NCI-H1092 (cell line): ENCODE results near the gene KLK14.

Experiments
- DNase-seq: peaks from one replicate; lab custom pipeline; 2025; lab: John Stamatoyannopoulos, UW

KLK14 gene

DNA sequence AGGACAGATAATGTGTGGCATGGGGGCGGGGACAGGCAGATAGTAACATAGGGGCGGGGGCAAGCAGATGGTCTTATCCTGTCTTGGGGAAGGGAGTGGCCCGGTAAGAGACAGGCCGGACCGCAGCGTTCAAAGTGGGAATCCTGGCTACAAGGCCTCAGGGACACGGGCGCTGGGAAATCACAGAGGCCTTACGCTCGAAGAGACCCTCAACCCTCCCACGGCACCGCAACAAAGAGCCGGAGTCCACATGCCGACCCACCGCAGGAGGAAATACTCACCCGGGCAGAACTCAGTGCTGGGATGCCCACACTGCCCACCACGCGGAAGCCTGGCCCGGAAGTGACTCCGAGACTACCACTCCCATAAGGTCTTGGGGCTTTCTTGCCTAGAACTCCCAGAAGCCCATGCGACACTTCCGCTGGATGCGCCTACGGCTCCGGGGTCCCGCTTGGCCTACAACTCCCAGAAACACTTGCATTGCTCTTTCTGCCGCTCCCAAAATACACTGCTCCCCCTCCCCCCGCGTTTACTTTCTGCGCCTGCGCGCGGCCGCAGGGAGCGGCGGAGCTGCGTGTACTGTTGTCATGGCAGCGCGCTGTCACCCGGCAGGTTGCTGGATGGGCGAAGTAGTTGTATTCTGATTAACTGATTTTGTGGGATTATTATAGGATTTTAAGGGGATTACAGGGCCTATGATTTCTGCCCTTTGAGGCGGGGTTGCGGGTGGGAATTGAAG, 25.5 kb upstream of the KLK14 start, which contains the start of gene CTU1:
CTU1 (minus strand) TSS at position 344 of the 739 bp plus-strand sequence. CDS start 3,840 bp downstream, outside the sequence.
- DNase-seq = peak; percentile 95

- no peak for DNase-seq
Observed at GRCh38 chr19:51107406-51108065, 24.8 kb upstream of the KLK14 start.

- DNase-seq = no peak
Observed at GRCh38 chr19:51103926-51104341, 21.2 kb upstream of the KLK14 start.

GRCh38 chr19:51102991-51103390, 20.3 kb upstream of the KLK14 start:
- no peak for DNase-seq

GRCh38 chr19:51101171-51101865, 18.6 kb upstream of the KLK14 start:
- no peak for DNase-seq

DNA sequence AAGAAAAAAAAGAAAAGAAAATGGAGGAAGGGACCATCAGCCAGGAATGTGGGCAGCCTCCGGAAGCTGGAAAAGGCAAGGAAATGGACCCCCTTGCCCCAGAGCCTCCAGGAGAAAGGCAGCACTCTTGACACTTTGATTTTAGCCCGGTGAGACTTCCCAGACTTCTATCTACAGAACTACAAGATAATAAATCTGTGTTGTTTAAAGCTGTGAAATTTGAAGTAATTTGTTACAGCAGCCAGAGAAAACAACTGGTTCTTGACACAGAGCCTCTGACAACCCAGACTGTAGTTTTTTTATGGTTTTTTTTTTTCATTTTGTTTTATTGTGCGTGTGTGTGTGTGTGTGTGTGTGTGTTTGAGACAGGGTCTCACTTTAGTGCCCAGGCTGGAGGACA, 17.9 kb upstream of the KLK14 start:
- DNase-seq = no peak

DNA sequence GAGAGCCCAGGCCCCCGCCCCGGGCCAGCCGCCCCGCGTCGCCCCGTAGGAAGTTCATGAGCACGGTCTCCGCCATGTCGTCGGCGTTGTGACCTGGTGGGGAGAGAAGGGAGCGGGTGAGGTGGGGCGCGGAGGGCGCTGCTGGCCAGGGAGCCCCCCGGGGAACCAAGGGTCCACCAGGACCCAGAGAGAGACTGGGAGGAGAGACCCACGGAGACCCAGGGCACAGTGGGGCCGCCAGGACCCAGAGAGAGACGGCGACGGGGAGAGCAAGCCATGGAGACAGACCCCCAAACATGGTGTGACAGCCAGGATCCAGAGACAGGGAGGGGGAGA, 16.3 kb upstream of the KLK14 start:
- DNase-seq = no peak

DNA sequence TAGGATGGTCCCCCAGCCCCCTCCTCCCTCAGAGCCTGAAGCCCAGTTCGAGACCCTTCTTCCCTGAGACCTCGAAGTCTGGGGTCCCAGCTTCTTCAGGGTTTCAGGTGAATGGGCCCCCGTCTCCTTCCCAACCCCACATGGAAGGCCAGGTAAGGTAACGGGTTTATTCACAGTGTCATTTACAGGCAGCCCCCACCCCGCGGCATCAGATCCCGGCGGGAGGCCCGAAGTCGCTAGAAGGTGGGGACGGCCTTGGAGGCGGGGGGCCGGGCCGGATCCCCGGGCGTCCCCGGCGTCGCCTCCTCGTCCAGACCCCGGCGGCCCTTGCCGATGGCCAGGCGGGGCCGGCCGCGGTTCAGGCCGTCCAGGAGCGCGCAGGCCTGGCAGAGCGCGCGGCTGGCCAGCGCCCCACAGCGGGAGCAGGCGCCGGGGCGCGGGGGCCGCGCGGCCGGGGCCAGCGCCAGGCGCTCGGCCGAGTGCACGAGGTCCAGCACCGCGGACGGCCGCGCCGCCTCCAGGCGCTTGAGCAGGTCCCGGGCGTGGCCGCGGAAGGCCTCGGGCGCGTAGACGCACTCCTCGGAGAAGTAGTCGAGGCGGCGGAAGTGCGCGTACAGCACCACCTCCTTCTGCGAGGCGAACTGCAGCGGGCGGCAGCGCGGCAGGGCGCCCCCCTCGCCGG, 15.8 kb upstream of the KLK14 start:
- DNase-seq = no peak

DNA sequence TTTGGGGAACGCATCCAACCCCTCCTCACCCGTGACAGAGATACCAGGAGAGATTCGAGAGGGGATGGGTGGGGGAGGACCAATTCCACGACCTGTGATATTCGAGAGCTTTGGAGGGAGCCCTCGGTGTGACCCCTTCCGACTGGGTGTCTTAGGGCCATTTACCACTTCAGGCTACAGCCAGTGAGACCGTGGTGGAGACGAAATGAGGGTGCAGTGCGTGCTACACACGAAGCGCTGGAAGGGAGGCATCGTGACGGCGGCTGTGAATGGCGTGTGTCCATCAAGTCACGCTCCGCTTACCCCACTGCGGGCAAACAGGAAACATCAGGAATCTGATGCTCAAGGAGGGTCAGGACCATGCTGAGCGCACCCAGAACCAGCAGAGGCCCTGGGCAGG, 15.1 kb upstream of the KLK14 start:
- DNase-seq = no peak

GRCh38 chr19:51097166-51097738, 14.6 kb upstream of the KLK14 start:
- DNase-seq = no peak

DNA sequence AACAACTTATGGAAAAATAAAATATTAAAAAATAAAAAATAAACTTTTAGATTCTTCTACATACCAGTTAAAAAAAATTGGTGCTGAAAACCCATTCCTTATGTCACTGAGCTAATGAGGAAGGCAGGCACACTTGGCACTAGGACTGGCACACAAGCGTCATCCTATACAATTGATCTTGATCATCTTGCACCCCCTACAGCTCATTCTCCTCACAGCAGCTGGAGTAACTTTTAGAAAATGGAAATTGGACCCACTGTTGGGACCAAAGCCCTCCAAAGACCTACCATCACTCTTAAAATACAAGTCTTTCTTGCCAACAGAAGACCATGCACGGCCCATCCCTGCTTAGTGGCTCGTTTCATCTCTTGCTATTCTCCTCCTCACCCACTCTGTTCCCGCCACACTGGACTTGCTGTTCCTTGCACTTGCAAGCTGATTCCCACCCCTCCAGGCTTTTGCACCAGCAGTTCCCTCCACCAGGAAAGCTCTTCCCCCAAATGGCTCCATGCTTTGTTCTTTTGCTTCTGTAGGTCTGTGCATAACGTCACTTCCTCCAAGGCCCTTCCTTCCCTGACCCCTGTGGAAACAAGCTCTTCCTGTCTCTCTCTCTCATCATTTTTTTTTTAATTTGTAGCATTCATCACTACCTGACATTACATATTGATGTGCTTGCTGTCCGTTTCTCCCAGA, 13.9 kb upstream of the KLK14 start:
- DNase-seq = no peak

- no peak for DNase-seq
Observed at GRCh38 chr19:51094696-51095279, 12.1 kb upstream of the KLK14 start.

GRCh38 chr19:51093510-51094345, 11.0 kb upstream of the KLK14 start:
- DNase-seq = no peak

DNA sequence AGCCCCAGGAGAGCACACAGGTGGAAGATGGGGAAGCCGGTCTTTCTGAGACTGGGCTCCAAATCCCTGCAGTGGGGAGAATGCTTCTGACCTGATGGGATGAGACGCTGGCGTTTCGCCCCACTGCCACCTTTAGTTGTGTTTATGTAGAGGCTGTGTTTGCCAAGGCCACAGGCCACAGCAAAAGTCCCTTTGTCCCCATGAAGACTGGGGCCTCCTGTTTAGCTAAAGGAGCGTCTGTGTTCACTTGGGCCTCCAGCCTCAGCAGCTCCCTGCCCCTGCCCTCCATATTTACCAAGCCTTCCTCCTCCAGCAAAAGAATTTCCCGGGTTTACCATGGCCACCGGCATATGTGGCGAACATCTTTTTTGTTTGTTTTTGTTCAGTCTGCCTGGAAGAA, 10.4 kb upstream of the KLK14 start:
- no peak for DNase-seq

DNA sequence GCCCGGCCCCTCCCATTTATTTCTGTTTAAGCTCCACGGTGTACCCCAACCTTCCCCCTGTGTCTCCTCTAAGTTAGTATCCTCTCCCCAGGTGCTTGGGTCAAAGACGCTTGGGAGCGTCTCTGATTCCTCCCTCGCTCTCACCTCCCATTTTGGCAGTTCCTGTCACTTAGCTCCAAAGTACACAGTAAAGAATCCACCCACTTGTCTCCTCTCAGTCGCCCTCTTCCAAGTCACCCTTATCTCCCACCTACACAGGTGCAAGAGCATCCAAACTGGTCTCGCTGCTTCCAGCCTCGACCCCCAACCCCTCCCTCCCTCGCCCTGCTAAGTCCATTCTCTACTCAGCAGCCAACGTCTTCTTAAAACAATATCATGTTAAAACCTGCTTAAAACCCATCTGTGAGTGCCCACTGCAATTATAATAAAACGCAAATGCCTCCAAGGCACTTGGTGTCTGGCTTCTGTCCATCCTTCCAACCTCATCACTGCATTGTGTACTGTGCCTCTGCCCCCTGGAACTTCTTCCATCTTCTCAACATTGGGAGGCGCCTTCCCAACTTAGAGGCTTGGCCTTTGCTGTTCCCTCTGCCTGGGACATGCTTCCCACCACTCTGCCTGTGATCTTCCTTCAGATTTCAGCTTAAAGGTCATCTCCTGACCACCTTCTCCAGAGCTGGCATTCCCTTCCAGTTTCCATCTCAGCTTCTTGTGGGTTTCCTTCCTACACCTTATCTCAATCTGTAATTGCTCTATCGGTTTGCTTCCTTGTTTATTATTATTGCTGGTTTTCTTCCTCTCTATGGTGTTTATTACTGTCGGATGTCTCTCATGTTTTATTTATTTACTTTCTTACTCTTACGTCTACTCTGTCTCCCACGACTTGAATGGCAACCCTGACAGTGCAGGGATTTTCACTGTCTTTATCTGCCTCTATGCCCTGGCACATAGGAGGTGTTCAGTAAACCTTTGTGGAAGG, 9.5 kb upstream of the KLK14 start:
- DNase-seq = no peak

DNA sequence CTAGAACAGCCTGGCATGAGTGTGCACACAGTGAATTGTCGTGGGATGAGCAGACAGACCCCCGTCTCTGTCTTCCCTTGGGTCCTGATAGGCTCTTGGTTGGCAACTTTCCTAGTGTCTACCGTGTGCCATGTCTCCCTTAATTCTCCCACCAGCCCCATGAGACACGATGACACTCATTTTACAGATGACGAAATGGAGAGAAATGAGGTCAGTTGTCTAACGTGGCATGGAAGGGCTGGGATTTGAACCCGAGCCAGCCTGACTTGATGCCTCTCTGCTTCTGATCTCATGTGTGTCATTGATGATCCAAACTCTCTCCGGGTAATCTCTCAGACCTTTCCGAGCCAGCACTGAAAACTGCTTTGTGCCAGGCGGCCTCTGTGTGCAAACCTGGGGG, 8.4 kb upstream of the KLK14 start:
- DNase-seq = no peak

- DNase-seq = no peak
Observed at GRCh38 chr19:51090471-51090870, 7.8 kb upstream of the KLK14 start.

DNA sequence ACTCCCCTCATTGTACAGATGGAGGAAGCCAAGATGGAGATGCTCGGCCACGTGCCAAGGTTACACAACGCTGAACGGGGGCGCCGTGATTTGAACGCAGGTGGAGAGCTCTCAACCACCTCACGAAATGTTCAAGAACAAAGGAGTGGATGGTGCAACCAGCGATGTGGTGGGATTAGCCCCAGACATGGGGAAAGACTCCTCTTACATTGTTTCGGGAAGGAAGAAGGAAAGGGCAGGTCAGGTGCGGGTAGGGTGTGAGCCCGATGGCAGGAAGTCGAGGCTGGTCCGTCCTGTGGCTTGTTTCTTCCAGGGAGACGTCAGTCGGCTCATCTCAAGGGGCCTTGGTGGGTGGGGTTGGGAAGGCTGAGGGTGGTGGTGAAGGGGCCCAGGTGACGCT, 7.1 kb upstream of the KLK14 start:
- no peak for DNase-seq
